WERI-Rb-1 (cell line): Measurements from ENCODE around the gene ZNF343.

ENCODE experiments used
- DNase-seq: peaks from one replicate; pipeline ENCODE4 v3.0.0-alpha.2; 2020
- H3K27ac ChIP-seq: fragments of 250-450 bp; sonication (Bioruptor Pico); 2 replicates; pipeline ENCODE4 v1.5.1; 2020; ENCODE audit warnings: mild to moderate bottlenecking, moderate library complexity
- H3K27me3 ChIP-seq: fragments of 250-450 bp; sonication (Bioruptor Pico); 2 replicates; pipeline ENCODE4 v1.5.1; 2021; ENCODE audit warnings: mild to moderate bottlenecking, low read depth, moderate library complexity; ENCODE audit not compliant: insufficient read depth, severe bottlenecking
- H3K36me3 ChIP-seq: fragments of 250-450 bp; sonication (Bioruptor Pico); 2 replicates; pipeline ENCODE4 v1.5.1; 2020; ENCODE audit warnings: mild to moderate bottlenecking, moderate library complexity
- H3K4me3 ChIP-seq: 2 replicates; pipeline ENCODE4 v1.5.1; 2011; ENCODE audit warnings: low read depth, mild to moderate bottlenecking, control low read depth, low read length
- H3K9me3 ChIP-seq: fragments of 250-450 bp; sonication (Bioruptor Pico); 2 replicates; pipeline ENCODE4 v1.5.1; 2021; ENCODE audit warnings: mild to moderate bottlenecking, moderate library complexity; ENCODE audit not compliant: severe bottlenecking
- TF ChIP-seq, protein P1 (sequence below): IDR thresholded peaks from 2 replicates; pipeline ENCODE4 v1.5.1; 2011; ENCODE audit warnings: low read depth, mild to moderate bottlenecking, control low read depth, inconsistent platforms, low read length

Gene ZNF343

DNA sequence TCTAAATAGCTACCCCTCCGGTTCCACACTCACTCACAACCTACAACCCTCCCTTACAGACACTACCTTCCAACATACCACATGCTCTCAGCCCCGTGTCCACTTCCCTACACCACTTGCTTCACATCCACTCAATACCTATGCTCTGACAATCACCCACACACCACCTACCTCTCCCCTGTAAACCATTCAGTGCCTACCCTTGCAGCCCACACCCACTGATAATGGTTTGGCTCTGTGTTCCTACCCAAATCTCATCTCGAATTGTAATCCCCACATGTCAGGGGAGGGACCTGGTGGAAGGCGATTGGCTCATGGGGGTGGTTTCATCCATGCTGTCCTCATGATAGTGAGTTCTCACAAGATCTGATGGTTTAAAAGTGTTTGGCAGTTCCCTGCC lies 9.8 kb upstream of the ZNF343 start:
- Histone ChIP-seq H3K9me3 (no peaks in the 10 kb centered on the region), H3K27ac (no peak overlapping the region), H3K27me3 (no peaks in the 10 kb centered on the region), H3K36me3 (no peaks in the 10 kb centered on the region), H3K4me3 (no peak overlapping the region)
- TF ChIP-seq, protein P1, sequence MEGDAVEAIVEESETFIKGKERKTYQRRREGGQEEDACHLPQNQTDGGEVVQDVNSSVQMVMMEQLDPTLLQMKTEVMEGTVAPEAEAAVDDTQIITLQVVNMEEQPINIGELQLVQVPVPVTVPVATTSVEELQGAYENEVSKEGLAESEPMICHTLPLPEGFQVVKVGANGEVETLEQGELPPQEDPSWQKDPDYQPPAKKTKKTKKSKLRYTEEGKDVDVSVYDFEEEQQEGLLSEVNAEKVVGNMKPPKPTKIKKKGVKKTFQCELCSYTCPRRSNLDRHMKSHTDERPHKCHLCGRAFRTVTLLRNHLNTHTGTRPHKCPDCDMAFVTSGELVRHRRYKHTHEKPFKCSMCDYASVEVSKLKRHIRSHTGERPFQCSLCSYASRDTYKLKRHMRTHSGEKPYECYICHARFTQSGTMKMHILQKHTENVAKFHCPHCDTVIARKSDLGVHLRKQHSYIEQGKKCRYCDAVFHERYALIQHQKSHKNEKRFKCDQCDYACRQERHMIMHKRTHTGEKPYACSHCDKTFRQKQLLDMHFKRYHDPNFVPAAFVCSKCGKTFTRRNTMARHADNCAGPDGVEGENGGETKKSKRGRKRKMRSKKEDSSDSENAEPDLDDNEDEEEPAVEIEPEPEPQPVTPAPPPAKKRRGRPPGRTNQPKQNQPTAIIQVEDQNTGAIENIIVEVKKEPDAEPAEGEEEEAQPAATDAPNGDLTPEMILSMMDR = no peak
- no peak for DNase-seq

DNA sequence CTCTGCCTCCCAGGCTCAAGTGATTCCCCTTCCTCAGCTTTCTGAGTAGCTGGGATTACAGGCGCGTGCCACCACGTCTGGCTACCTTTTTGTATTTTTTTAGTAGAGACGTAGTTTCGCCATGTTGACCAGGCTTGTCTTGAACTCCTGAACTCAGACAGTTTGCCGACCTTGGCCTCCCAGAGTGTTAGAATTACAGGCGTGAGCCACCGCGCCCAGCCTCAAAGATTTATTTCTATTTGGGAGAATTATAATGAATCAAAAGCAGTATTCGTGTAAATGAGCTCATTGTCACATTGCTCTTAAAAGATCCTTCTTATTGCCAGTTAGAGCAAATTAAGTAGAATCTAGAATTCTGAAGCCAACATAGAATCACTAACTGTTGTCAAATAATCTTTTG lies 9.4 kb upstream of the ZNF343 start:
- Histone ChIP-seq H3K27me3 (no peaks in the 10 kb centered on the region), H3K9me3 (no peaks in the 10 kb centered on the region), H3K27ac (no peak overlapping the region), H3K36me3 (no peaks in the 10 kb centered on the region), H3K4me3 (no peak overlapping the region)
- no peak for DNase-seq
- TF ChIP-seq, protein P1 = no peak

GRCh38 chr20:2516399-2516798 lies 7.7 kb upstream of the ZNF343 start:
- Histone ChIP-seq H3K9me3 (no peaks in the 10 kb centered on the region), H3K36me3 (no peaks in the 10 kb centered on the region), H3K27ac (no peak overlapping the region), H3K4me3 (no peak overlapping the region), H3K27me3 (no peaks in the 10 kb centered on the region)
- no peak for DNase-seq
- TF ChIP-seq, protein P1 = no peak

- TF ChIP-seq, protein P1 = no peak
- H3K9me3 ChIP-seq = no peaks in the 10 kb centered on the region
- H3K27me3 ChIP-seq = no peaks in the 10 kb centered on the region
- H3K36me3 ChIP-seq = no peaks in the 10 kb centered on the region
- no peak for DNase-seq
- H3K27ac ChIP-seq = no peak overlapping the region
- H3K4me3 ChIP-seq = no peak overlapping the region
Measured at GRCh38 chr20:2515203-2515602, 6.5 kb upstream of the ZNF343 start.

DNA sequence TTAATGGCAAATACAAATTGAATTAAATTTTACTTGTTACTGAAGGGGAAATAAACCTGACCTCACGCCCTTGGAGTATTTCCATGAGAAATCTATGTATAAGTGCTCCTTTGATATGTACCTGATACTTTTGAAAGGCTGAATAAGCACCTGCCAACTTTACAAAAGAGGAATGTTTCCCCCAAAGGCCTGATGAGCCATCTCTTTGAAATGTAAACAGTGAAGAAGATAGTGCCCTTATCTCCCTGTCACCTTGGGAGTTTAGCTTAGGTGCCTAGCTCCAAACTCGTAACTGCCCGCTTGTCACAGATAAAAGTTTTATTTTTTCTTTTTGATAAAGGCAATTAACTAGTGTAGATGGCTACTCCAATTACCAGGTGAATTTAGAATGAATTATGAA lies 1.1 kb upstream of the ZNF343 start:
- Histone ChIP-seq H3K4me3 (no peak overlapping the region), H3K27me3 (no peaks in the 10 kb centered on the region), H3K27ac (no peak overlapping the region), H3K9me3 (no peaks in the 10 kb centered on the region), H3K36me3 (no peaks in the 10 kb centered on the region)
- no peak for DNase-seq
- TF ChIP-seq, protein P1 = no peak

DNA sequence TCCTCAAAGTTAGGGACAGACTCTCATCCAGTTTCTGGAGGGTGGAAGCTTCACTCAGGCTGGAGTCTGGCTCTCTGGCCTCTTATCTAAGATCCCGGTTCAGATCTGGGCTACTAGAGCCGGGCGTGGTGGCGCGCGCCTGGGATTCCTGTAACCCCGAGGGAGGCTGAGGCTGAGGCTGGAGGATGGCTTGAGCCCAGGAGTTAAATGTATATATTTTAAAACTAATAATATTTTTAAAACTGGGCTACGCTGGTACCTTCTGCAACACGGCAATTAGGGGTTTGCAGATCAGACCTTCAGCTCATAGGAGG lies 710 bp upstream of the ZNF343 start:
- no peaks in the 10 kb centered on the region for H3K9me3 ChIP-seq
- no peaks in the 10 kb centered on the region for H3K27me3 ChIP-seq
- TF ChIP-seq, protein P1 = no peak
- H3K36me3 ChIP-seq = no peaks in the 10 kb centered on the region
- DNase-seq = no peak
- peak overlapping the region; percentile 87 for H3K4me3 ChIP-seq
- peak overlapping the region; percentile 92 for H3K27ac ChIP-seq
